Left lung (tissue), 10 donors: Measurements from ENCODE around the gene ST6GALNAC6. TPM values are rescaled to one million over a fixed set of nuclear protein-coding genes. Genes with fewer than 3 reads are reported as not detected.
A peak's percentile ranks its signal among the peaks of the same experiment; 100 is the strongest.
"Not testable (repeated sequence)": the region's sequence is repeated elsewhere in the genome, so short reads cannot be mapped to it uniquely, and the experiment has no call there.

Source experiments
- ATAC-seq: fragments of 200-7000 bp; cut with Tn5 transposase; one replicate; pipeline ENCODE4 v1.9.1; 2020; ENCODE audit warnings: moderate library complexity
- DNase-seq, 4 donors: peaks; one replicate each; pipeline ENCODE4 v3.0.0-alpha.2; 2013 to 2020
- H3K27ac ChIP-seq, 2 donors: fragments of 200-600 bp; sonication (generic) in 1 of 2; one replicate each; pipeline versions ENCODE4 v1.5.0 to v1.8.0; 2020 to 2021
- H3K27me3 ChIP-seq, 2 donors: fragments of 200-600 bp; sonication (generic) in 1 of 2; one replicate each; pipeline versions ENCODE4 v1.5.0 to v1.8.0; 2020 to 2021
- H3K36me3 ChIP-seq, 2 donors: fragments of 200-600 bp; sonication (generic) in 1 of 2; one replicate each; pipeline versions ENCODE4 v1.5.0 to v1.8.0; 2020 to 2021
- H3K4me1 ChIP-seq, 2 donors: fragments of 200-600 bp; one replicate each; pipeline ENCODE4 v1.8.0; 2021
- H3K4me3 ChIP-seq, 2 donors: fragments of 200-600 bp; sonication (generic) in 1 of 2; one replicate each; pipeline versions ENCODE4 v1.5.0 to v1.8.0; 2020 to 2021; ENCODE audit warnings: mild to moderate bottlenecking in 1 of 2
- H3K9me3 ChIP-seq, 2 donors: fragments of 200-600 bp; sonication (generic) in 1 of 2; one replicate each; pipeline versions ENCODE4 v1.5.0 to v1.8.0; 2020 to 2021
- CTCF ChIP-seq, 2 donors: fragments of 200-600 bp; sonication (generic) in 1 of 2; IDR thresholded peaks; one replicate each; pipeline versions ENCODE4 v1.5.0 to v1.8.0; 2021; ENCODE audit warnings: antibody characterized with exemption in 2 of 2
- intact Hi-C, 2 donors: fragments of 100-400 bp; cut with DNase I; formaldehyde crosslinking; loops; one replicate each; pipeline versions ENCODE4 v1.11.2 to v1.14.2; 2022
- microRNA-seq, 2 donors: library from miRNA; unstranded; fragments of <30 nt; microRNA quantifications; one replicate each; pipeline ENCODE4, GENCODE V29; 2019
- polyA plus RNA-seq, 6 donors: library from polyadenylated mRNA; unstranded; fragments of 120-200 nt; gene quantifications; one replicate each; pipeline ENCODE4 v1.2.1, GENCODE V29; 2013; ENCODE audit not compliant: insufficient read length in 6 of 6
- total RNA-seq, 2 donors: library from RNA; stranded (reverse); fragmentation: NEBNext Ultra II Directional; extraction: Animal tissue kit (Norgen Biotek cat#: 25700); gene quantifications; one replicate each; pipeline ENCODE4 v1.2.1, GENCODE V29; 2021
- donor health status: DM: no; HTN: yes; CAD: no.
- donor health status: DM: no; HTN: no; CAD: no.

ST6GALNAC6 gene
- total and polyA plus RNA-seq, 8 donors: 43.5 to 57.0 (median 48.6) TPM

GRCh38 chr9:127841087-127841835 is 58.1 kb downstream of the ST6GALNAC6 start:
- peaks cover 0 to 42% of the 10 kb centered on the region in 2 donors for H3K36me3 ChIP-seq
- no peak for TF ChIP-seq CTCF (IDR thresholded peaks at IDR 0.05)
- no peak for ATAC-seq
- peaks cover 36 to 87% of the 10 kb centered on the region in 2 donors for H3K4me1 ChIP-seq
- no peaks in the 10 kb centered on the region for H3K9me3 ChIP-seq
- H3K27me3 ChIP-seq: no peaks in the 10 kb centered on the region
- no peak for DNase-seq
- H3K27ac ChIP-seq: peak overlapping the region; percentile 19 to 92
- no peak overlapping the region for H3K4me3 ChIP-seq
- intact Hi-C loops: no loop called here

- intact Hi-C loops: no loop called here
- H3K4me1 ChIP-seq: peaks cover 49 to 89% of the 10 kb centered on the region in 2 donors
- no peaks in the 10 kb centered on the region for H3K27me3 ChIP-seq
- DNase-seq: peak in 2 of 4 donors; percentile 88 to 92
- ATAC-seq: peak; percentile 80
- H3K4me3 ChIP-seq: peak overlapping the region in 1 of 2 donors; percentile 8
- TF ChIP-seq CTCF (IDR thresholded peaks at IDR 0.05): no peak
- peak overlapping the region; percentile 90 to 92 for H3K27ac ChIP-seq
- H3K36me3 ChIP-seq: peaks cover 0 to 45% of the 10 kb centered on the region in 2 donors
- H3K9me3 ChIP-seq: no peaks in the 10 kb centered on the region
Observed at GRCh38 chr9:127838375-127839078, 60.9 kb downstream of the ST6GALNAC6 start.

GRCh38 chr9:127837346-127837745 is 62.1 kb downstream of the ST6GALNAC6 start:
- no peak for DNase-seq
- Histone ChIP-seq H3K4me1 (peaks cover 56 to 94% of the 10 kb centered on the region in 2 donors), H3K27ac (peak overlapping the region; percentile 87 to 92), H3K9me3 (no peaks in the 10 kb centered on the region), H3K27me3 (no peaks in the 10 kb centered on the region), H3K4me3 (no peak overlapping the region), H3K36me3 (peaks cover 0 to 40% of the 10 kb centered on the region in 2 donors)
- no peak for ATAC-seq
- TF ChIP-seq CTCF (IDR thresholded peaks at IDR 0.05): no peak
- intact Hi-C loops: no loop called here

GRCh38 chr9:127836561-127836960 is 62.8 kb downstream of the ST6GALNAC6 start:
- intact Hi-C loops, H3K9me3 ChIP-seq, H3K4me3 ChIP-seq, ATAC-seq, H3K27me3 ChIP-seq, DNase-seq: not testable (repeated sequence)
- peak overlapping the region; percentile 87 to 92 for H3K27ac ChIP-seq
- peaks cover 61 to 97% of the 10 kb centered on the region in 2 donors for H3K4me1 ChIP-seq
- H3K36me3 ChIP-seq: peaks cover 0 to 33% of the 10 kb centered on the region in 2 donors

GRCh38 chr9:127835991-127836516 is 63.3 kb downstream of the ST6GALNAC6 start:
- no peaks in the 10 kb centered on the region for H3K9me3 ChIP-seq
- TF ChIP-seq CTCF (IDR thresholded peaks at IDR 0.05): no peak
- H3K36me3 ChIP-seq: peaks cover 0 to 28% of the 10 kb centered on the region in 2 donors
- H3K4me3 ChIP-seq: no peak overlapping the region
- peak in 2 of 4 donors; percentile 72 to 87 for DNase-seq
- peak; percentile 46 for ATAC-seq
- intact Hi-C loops: no loop called here
- H3K27ac ChIP-seq: peak overlapping the region; percentile 87 to 92
- H3K27me3 ChIP-seq: no peaks in the 10 kb centered on the region
- H3K4me1 ChIP-seq: peaks cover 61 to 97% of the 10 kb centered on the region in 2 donors

Small RNA genes within 50 kb of the gene (microRNA-seq; reads per million reads assigned to microRNA genes)
- 0.14 to 0.17 reads per million in 2 donors for gene MIR4672

Other genes with a start within 250 kb of the ST6GALNAC6 start
- gene CFAP157, start 192.6 kb downstream of the ST6GALNAC6 start, total RNA-seq: 1 to 10 TPM in 1 of 2 donors, under 1 TPM in 1; 0.35 to 7.6 TPM
- 10 to 100 TPM in 3 of 6 donors, 1 to 10 TPM in 3; 3.3 to 12.6 (median 9.8) TPM for gene CFAP157, start 192.6 kb downstream of the ST6GALNAC6 start, polyA plus RNA-seq
- 10 to 100 TPM; 17.1 to 20.2 TPM for gene PTRH1, start 183.9 kb downstream of the ST6GALNAC6 start, total RNA-seq
- gene PTRH1, start 183.9 kb downstream of the ST6GALNAC6 start, polyA plus RNA-seq: 10 to 100 TPM in 1 of 6 donors, 1 to 10 TPM in 5; 3.6 to 10.3 (median 6.5) TPM
- 1 to 10 TPM in 1 of 2 donors, under 1 TPM in 1; 0.15 to 1.0 TPM for gene TTC16, start 183.5 kb downstream of the ST6GALNAC6 start, total RNA-seq
- 1 to 10 TPM in 1 of 6 donors, under 1 TPM in 5; 0.29 to 1.4 (median 0.78) TPM for gene TTC16, start 183.5 kb downstream of the ST6GALNAC6 start, polyA plus RNA-seq
- 10 to 100 TPM; 19.5 to 21.8 TPM for gene TOR2A, start 164.3 kb downstream of the ST6GALNAC6 start, total RNA-seq
- 10 to 100 TPM; 10.6 to 16.4 (median 13.2) TPM for gene TOR2A, start 164.3 kb downstream of the ST6GALNAC6 start, polyA plus RNA-seq
- 10 to 100 TPM; 21.7 to 41.9 TPM for gene SH2D3C, start 120.9 kb downstream of the ST6GALNAC6 start, total RNA-seq
- gene SH2D3C, start 120.9 kb downstream of the ST6GALNAC6 start, polyA plus RNA-seq: 10 to 100 TPM; 25.1 to 38.3 (median 32.6) TPM
- 10 to 100 TPM; 78.8 to 83.4 TPM for gene CDK9, start 113.6 kb downstream of the ST6GALNAC6 start, total RNA-seq
- 10 to 100 TPM; 56.0 to 68.7 (median 61.1) TPM for gene CDK9, start 113.6 kb downstream of the ST6GALNAC6 start, polyA plus RNA-seq
- gene FPGS, start 96.7 kb downstream of the ST6GALNAC6 start, total RNA-seq: 10 to 100 TPM; 59.3 to 97.4 TPM
- gene FPGS, start 96.7 kb downstream of the ST6GALNAC6 start, polyA plus RNA-seq: 10 to 100 TPM; 38.8 to 61.0 (median 48.5) TPM
- gene ENG, start 44.9 kb downstream of the ST6GALNAC6 start, total RNA-seq: 100 to 1,000 TPM; 173 to 354 TPM
- 100 to 1,000 TPM in 1 of 6 donors, 10 to 100 TPM in 5; 71.8 to 120 (median 88.1) TPM for gene ENG, start 44.9 kb downstream of the ST6GALNAC6 start, polyA plus RNA-seq
- gene AK1, start 21.9 kb downstream of the ST6GALNAC6 start, total RNA-seq: 100 to 1,000 TPM; 111 to 264 TPM
- 10 to 100 TPM; 47.3 to 93.5 (median 63.8) TPM for gene AK1, start 21.9 kb downstream of the ST6GALNAC6 start, polyA plus RNA-seq
- 10 to 100 TPM; 62.5 to 89.9 TPM for gene ST6GALNAC4, start 17.4 kb upstream of the ST6GALNAC6 start, total RNA-seq
- gene ST6GALNAC4, start 17.4 kb upstream of the ST6GALNAC6 start, polyA plus RNA-seq: 10 to 100 TPM; 20.7 to 31.5 (median 24.3) TPM
- 1 to 10 TPM; 3.8 to 6.7 TPM for gene PIP5KL1, start 31.2 kb upstream of the ST6GALNAC6 start, total RNA-seq
- 1 to 10 TPM; 2.7 to 7.9 (median 5.0) TPM for gene PIP5KL1, start 31.2 kb upstream of the ST6GALNAC6 start, polyA plus RNA-seq
- 10 to 100 TPM; 38.6 to 47.6 TPM for gene DPM2, start 38.3 kb upstream of the ST6GALNAC6 start, total RNA-seq
- gene DPM2, start 38.3 kb upstream of the ST6GALNAC6 start, polyA plus RNA-seq: 10 to 100 TPM; 32.1 to 38.5 (median 34.6) TPM
- gene EEIG1, start 81.4 kb upstream of the ST6GALNAC6 start, total RNA-seq: 10 to 100 TPM; 60.7 to 67.3 TPM
- gene EEIG1, start 81.4 kb upstream of the ST6GALNAC6 start, polyA plus RNA-seq: 10 to 100 TPM; 28.2 to 40.7 (median 35.7) TPM
- 1 to 10 TPM; 7.7 to 8.0 TPM for gene NAIF1, start 167.7 kb upstream of the ST6GALNAC6 start, total RNA-seq
- 10 to 100 TPM in 3 of 6 donors, 1 to 10 TPM in 3; 8.2 to 11.5 (median 9.9) TPM for gene NAIF1, start 167.7 kb upstream of the ST6GALNAC6 start, polyA plus RNA-seq
- 10 to 100 TPM; 19.5 to 21.0 TPM for gene SLC25A25, start 168.6 kb upstream of the ST6GALNAC6 start, total RNA-seq
- gene SLC25A25, start 168.6 kb upstream of the ST6GALNAC6 start, polyA plus RNA-seq: 10 to 100 TPM in 5 of 6 donors, 1 to 10 TPM in 1; 9.8 to 16.3 (median 13.6) TPM
- 10 to 100 TPM; 34.8 to 56.9 TPM for gene PTGES2, start 228.1 kb upstream of the ST6GALNAC6 start, total RNA-seq
- gene PTGES2, start 228.1 kb upstream of the ST6GALNAC6 start, polyA plus RNA-seq: 10 to 100 TPM; 25.8 to 45.6 (median 35.9) TPM
- gene LCN2, start 249.8 kb upstream of the ST6GALNAC6 start, total RNA-seq: 100 to 1,000 TPM in 1 of 2 donors, 10 to 100 TPM in 1; 37.7 to 155 TPM
- gene LCN2, start 249.8 kb upstream of the ST6GALNAC6 start, polyA plus RNA-seq: 1 to 10 TPM; 1.3 to 3.1 (median 1.8) TPM